Right lobe of liver (tissue), 6 donors: Measurements from ENCODE around the gene CLMN. TPM values are rescaled to one million over a fixed set of nuclear protein-coding genes. Genes with fewer than 3 reads are reported as not detected.

Source experiments
- ATAC-seq, 4 donors: fragments of 200-7000 bp; cut with Tn5 transposase; one replicate each; pipeline ENCODE4 v1.9.1; 2020; ENCODE audit warnings: mild to moderate bottlenecking in 4 of 4, moderate library complexity in 4 of 4
- DNase-seq, 3 donors: peaks; one replicate each; pipeline ENCODE4 v3.0.0-alpha.2; 2020
- H3K27ac ChIP-seq, 3 donors: fragments of 200-600 bp; one replicate each; pipeline ENCODE4 v1.8.0; 2022
- H3K27me3 ChIP-seq, 2 donors: fragments of 200-600 bp; one replicate each; pipeline ENCODE4 v1.8.0; 2022
- H3K36me3 ChIP-seq, 4 donors: fragments of 200-600 bp; sonication (generic) in 1 of 4; one replicate each; pipeline versions ENCODE4 v1.5.1 to v1.8.0; 2017 to 2022; ENCODE audit warnings: control low read depth in 1 of 4
- H3K4me1 ChIP-seq, 4 donors: fragments of 200-600 bp; sonication (generic) in 1 of 4; one replicate each; pipeline versions ENCODE4 v1.5.1 to v1.8.0; 2017 to 2022; ENCODE audit warnings: control low read depth in 1 of 4
- H3K4me3 ChIP-seq, 3 donors: fragments of 200-600 bp; one replicate each; pipeline ENCODE4 v1.8.0; 2022
- H3K9me3 ChIP-seq, 4 donors: fragments of 200-600 bp; sonication (generic) in 1 of 4; one replicate each; pipeline versions ENCODE4 v1.5.1 to v1.8.0; 2017 to 2022; ENCODE audit warnings: control low read depth in 1 of 4
- POLR2A ChIP-seq: fragments of 450-650 bp; IDR thresholded peaks from one replicate; pipeline ENCODE4 v1.6.1; 2017; ENCODE audit warnings: antibody characterized with exemption, mild to moderate bottlenecking
- WGBS: methylation state at CpG from one replicate; pipeline ENCODE4 v1.1.6; 2018; ENCODE audit warnings: low coverage, low lambda C conversion rate; ENCODE audit not compliant: insufficient coverage; ENCODE audit errors: missing lambda C conversion rate; 5-methylcytosine and 5-hydroxymethylcytosine counted together
- intact Hi-C, 2 donors: fragments of 100-400 bp; cut with DNase I; formaldehyde crosslinking; loops; one replicate each; pipeline versions ENCODE4 v1.11.2 to v1.14.1; 2022
- total RNA-seq, 6 experiments: library from RNA; depleted of rRNA in 2 of 6; stranded (reverse); fragments of >200 nt in 2 of 6; fragmentation: NEBNext Ultra II Directional in 3 of 6; extraction: Animal tissue kit (Norgen Biotek cat#: 25700) in 3 of 6; gene quantifications; one replicate each; pipeline versions ENCODE4 v1.1.0 to v1.2.4, GENCODE V29; 2016 to 2023
- TF ChIP-seq, protein P1 (sequence below), 4 donors: fragments of 200-600 bp in 3 of 4; fragments of 450-650 bp in 1 of 4; IDR thresholded peaks; one replicate each; pipeline versions ENCODE4 v1.5.1 to v1.8.0; 2016 to 2022; ENCODE audit warnings: antibody characterized with exemption in 4 of 4, mild to moderate bottlenecking in 2 of 4
- donor health status: DM: no; HTN: yes; CAD: no.
- donor health status: DM: no; HTN: no; CAD: no.
- donor health status: DM: no; HTN: no; CAD: no.
- donor health status: DM: no; HTN: yes; CAD: no.
- donor health status: DM: no; HTN: yes; CAD: no.

Gene CLMN
- total RNA-seq, 6 experiments from 2014 or later = 18.4 to 91.8 (median 47.8) TPM

- Histone ChIP-seq H3K4me3 (no peak overlapping the region), H3K4me1 (peaks cover 0 to 32% (median 14%) of the 10 kb centered on the region in 4 donors), H3K27me3 (no peaks in the 10 kb centered on the region), H3K27ac (no peak overlapping the region), H3K36me3 (peaks cover 0 to 11% (median 2%) of the 10 kb centered on the region in 4 donors), H3K9me3 (no peaks in the 10 kb centered on the region)
- ATAC-seq = no peak
- TF ChIP-seq, protein P1, sequence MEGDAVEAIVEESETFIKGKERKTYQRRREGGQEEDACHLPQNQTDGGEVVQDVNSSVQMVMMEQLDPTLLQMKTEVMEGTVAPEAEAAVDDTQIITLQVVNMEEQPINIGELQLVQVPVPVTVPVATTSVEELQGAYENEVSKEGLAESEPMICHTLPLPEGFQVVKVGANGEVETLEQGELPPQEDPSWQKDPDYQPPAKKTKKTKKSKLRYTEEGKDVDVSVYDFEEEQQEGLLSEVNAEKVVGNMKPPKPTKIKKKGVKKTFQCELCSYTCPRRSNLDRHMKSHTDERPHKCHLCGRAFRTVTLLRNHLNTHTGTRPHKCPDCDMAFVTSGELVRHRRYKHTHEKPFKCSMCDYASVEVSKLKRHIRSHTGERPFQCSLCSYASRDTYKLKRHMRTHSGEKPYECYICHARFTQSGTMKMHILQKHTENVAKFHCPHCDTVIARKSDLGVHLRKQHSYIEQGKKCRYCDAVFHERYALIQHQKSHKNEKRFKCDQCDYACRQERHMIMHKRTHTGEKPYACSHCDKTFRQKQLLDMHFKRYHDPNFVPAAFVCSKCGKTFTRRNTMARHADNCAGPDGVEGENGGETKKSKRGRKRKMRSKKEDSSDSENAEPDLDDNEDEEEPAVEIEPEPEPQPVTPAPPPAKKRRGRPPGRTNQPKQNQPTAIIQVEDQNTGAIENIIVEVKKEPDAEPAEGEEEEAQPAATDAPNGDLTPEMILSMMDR (IDR thresholded peaks at IDR 0.05) = no peak
- no peak for TF ChIP-seq POLR2A
- intact Hi-C loops = no loop called here
- no peak for DNase-seq
Observed at GRCh38 chr14:95137164-95137803, 182.4 kb downstream of the CLMN start.

- no peak overlapping the region for H3K4me3 ChIP-seq
- H3K4me1 ChIP-seq = peaks cover 0 to 28% (median 11%) of the 10 kb centered on the region in 4 donors
- intact Hi-C loops = no loop called here
- H3K27me3 ChIP-seq = no peaks in the 10 kb centered on the region
- H3K36me3 ChIP-seq = peaks cover 0 to 16% (median 2%) of the 10 kb centered on the region in 4 donors
- ATAC-seq (no peak), DNase-seq (no peak)
- 88% methylated on average over 1 of the region's 1 CpG for WGBS
- TF ChIP-seq POLR2A = no peak
- TF ChIP-seq, protein P1 (IDR thresholded peaks at IDR 0.05) = no peak
- H3K27ac ChIP-seq = no peak overlapping the region
- no peaks in the 10 kb centered on the region for H3K9me3 ChIP-seq
Observed at GRCh38 chr14:95136631-95137030, 183.1 kb downstream of the CLMN start.

- no peak for TF ChIP-seq POLR2A
- TF ChIP-seq, protein P1 (IDR thresholded peaks at IDR 0.05) = no peak
- peaks cover 0 to 16% (median 5%) of the 10 kb centered on the region in 4 donors for H3K36me3 ChIP-seq
- H3K27me3 ChIP-seq = no peaks in the 10 kb centered on the region
- peaks cover 0 to 14% (median 0%) of the 10 kb centered on the region in 4 donors for H3K4me1 ChIP-seq
- no peak overlapping the region for H3K27ac ChIP-seq
- DNase-seq = no peak
- WGBS = 87% methylated on average over 8 of the region's 8 CpGs
- H3K4me3 ChIP-seq = no peak overlapping the region
- intact Hi-C loops = no loop called here
- ATAC-seq = peak in 3 of 4 donors; percentile 40 to 83 (median 58)
- H3K9me3 ChIP-seq = no peaks in the 10 kb centered on the region
Observed at GRCh38 chr14:95134304-95134933, 185.3 kb downstream of the CLMN start.

- H3K27ac ChIP-seq = no peak overlapping the region
- H3K4me3 ChIP-seq = no peak overlapping the region
- H3K4me1 ChIP-seq = peaks cover 0 to 16% (median 0%) of the 10 kb centered on the region in 4 donors
- TF ChIP-seq, protein P1 (IDR thresholded peaks at IDR 0.05) = no peak
- no peak for TF ChIP-seq POLR2A
- peaks cover 0 to 16% (median 5%) of the 10 kb centered on the region in 4 donors for H3K36me3 ChIP-seq
- H3K27me3 ChIP-seq = no peaks in the 10 kb centered on the region
- 74% methylated on average over 2 of the region's 2 CpGs for WGBS
- H3K9me3 ChIP-seq = no peaks in the 10 kb centered on the region
- ATAC-seq = no peak
- intact Hi-C loops = no loop called here
- no peak for DNase-seq
Observed at GRCh38 chr14:95133282-95133681, 186.4 kb downstream of the CLMN start.
